Measurements from ENCODE around the gene SLC25A19. TPM values are rescaled to one million over a fixed set of nuclear protein-coding genes. Genes with fewer than 3 reads are reported as not detected.

SLC25A19 gene
- total RNA-seq, 4 donors from 2014 or later: 9.6 to 17.5 (median 15.2) TPM

DNA sequence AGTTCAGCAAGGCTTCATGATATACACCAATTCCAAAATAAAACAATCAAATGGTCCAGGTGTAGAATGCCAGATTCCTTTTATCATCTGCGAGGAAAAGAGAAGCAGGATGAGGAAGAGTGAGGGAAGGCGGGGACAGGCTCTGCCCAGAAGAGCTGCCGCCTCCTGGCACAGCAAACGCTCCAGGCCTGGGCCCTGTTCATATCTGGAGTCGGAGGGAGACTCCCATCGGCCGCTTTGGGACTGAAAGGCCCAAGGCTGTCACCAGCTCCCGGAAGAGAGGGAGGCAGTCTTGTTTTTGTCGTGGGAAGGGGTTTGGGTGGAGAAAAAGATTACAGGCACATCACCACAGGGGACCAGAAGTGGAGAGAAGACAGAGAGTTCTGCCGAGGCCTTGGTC, 29.0 kb upstream of the SLC25A19 start:
- 73% methylated on average over 10 of the region's 10 CpGs for WGBS
- peaks cover 1 to 9% (median 5%) of the 10 kb centered on the region in 4 donors for H3K4me1 ChIP-seq
- peaks cover 19 to 53% (median 44%) of the 10 kb centered on the region in 4 donors for H3K36me3 ChIP-seq
- no peaks in the 10 kb centered on the region for H3K9me3 ChIP-seq
- H3K27me3 ChIP-seq: no peaks in the 10 kb centered on the region
- H3K27ac ChIP-seq (replicated peaks in 1 of 4): peak overlapping the region in 1 of 4 donors; percentile 3
- no peak overlapping the region for H3K4me3 ChIP-seq
- TF ChIP-seq, protein P1, sequence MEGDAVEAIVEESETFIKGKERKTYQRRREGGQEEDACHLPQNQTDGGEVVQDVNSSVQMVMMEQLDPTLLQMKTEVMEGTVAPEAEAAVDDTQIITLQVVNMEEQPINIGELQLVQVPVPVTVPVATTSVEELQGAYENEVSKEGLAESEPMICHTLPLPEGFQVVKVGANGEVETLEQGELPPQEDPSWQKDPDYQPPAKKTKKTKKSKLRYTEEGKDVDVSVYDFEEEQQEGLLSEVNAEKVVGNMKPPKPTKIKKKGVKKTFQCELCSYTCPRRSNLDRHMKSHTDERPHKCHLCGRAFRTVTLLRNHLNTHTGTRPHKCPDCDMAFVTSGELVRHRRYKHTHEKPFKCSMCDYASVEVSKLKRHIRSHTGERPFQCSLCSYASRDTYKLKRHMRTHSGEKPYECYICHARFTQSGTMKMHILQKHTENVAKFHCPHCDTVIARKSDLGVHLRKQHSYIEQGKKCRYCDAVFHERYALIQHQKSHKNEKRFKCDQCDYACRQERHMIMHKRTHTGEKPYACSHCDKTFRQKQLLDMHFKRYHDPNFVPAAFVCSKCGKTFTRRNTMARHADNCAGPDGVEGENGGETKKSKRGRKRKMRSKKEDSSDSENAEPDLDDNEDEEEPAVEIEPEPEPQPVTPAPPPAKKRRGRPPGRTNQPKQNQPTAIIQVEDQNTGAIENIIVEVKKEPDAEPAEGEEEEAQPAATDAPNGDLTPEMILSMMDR (IDR thresholded peaks at IDR 0.05): no peak
- TF ChIP-seq POLR2AphosphoS5 (IDR thresholded peaks at IDR 0.05) (no peak), POLR2A (IDR thresholded peaks at IDR 0.05; ENCODE audit: low read depth) (no peak), EP300 (IDR thresholded peaks at IDR 0.05) (no peak)
- intact Hi-C loops (cut with DNase I): no loop called here
- DNase-seq (ENCODE audit: extremely low spot score): no peak

DNA sequence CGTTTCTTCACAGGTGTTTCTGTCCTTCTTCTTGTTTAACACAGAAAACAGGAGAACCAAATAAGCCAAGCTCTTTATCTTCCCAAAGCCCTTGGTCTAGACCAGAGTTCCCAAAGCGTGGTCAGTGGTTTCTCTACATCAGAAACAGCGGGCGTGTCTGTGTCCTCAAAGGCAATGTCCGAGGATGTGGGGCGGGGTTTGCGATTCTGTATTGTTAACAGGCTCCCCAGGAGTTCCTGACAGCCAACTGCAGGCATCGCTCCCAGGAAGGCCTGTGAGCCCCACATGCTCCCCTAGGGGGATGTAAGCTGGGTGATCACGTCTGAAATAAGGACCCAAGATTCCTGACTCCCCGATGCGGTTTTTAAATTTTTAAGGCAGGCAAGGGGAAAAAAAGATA, 28.4 kb upstream of the SLC25A19 start:
- Histone ChIP-seq H3K27me3 (no peaks in the 10 kb centered on the region), H3K9me3 (no peaks in the 10 kb centered on the region), H3K4me1 (peaks cover 0 to 5% (median under 1%) of the 10 kb centered on the region in 4 donors), H3K4me3 (no peak overlapping the region), H3K36me3 (peaks cover 19 to 52% (median 44%) of the 10 kb centered on the region in 4 donors), H3K27ac (replicated peaks in 1 of 4) (no peak overlapping the region)
- intact Hi-C loops (cut with DNase I): no loop called here
- TF ChIP-seq POLR2AphosphoS5 (IDR thresholded peaks at IDR 0.05) (no peak), POLR2A (IDR thresholded peaks at IDR 0.05; ENCODE audit: low read depth) (no peak), EP300 (IDR thresholded peaks at IDR 0.05) (no peak)
- TF ChIP-seq, protein P1 (IDR thresholded peaks at IDR 0.05): no peak
- WGBS: 71% methylated on average over 11 of the region's 11 CpGs
- no peak for DNase-seq (ENCODE audit: extremely low spot score)

DNA sequence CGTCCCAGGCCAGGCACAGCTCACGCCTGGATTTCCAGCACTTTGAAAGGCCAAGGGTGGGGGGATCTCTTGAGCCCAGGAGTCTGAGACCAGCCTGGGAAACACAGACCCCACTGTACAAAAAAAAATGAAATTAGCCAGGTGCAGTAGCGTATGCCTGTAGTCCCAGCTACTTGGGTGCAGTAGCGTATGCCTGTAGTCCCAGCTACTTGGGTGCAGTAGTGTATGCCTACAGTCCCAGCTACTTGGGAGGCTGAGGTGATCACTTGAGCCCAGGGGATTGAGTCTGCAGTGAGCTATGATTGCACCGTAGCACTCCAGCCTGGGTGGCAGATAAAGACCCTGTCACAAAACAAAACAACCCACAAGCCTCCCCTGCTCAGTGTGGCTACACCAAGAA, 27.0 kb upstream of the SLC25A19 start:
- Histone ChIP-seq H3K27ac (replicated peaks in 1 of 4) (no peak overlapping the region), H3K4me1 (peaks cover 0 to 3% (median 0%) of the 10 kb centered on the region in 4 donors), H3K36me3 (peaks cover 19 to 40% (median 36%) of the 10 kb centered on the region in 4 donors), H3K4me3 (no peak overlapping the region), H3K27me3 (no peaks in the 10 kb centered on the region), H3K9me3 (no peaks in the 10 kb centered on the region)
- no peak for TF ChIP-seq POLR2AphosphoS5 (IDR thresholded peaks at IDR 0.05)
- TF ChIP-seq EP300 (IDR thresholded peaks at IDR 0.05): no peak
- TF ChIP-seq POLR2A (IDR thresholded peaks at IDR 0.05; ENCODE audit: low read depth): no peak
- TF ChIP-seq, protein P1 (IDR thresholded peaks at IDR 0.05): no peak
- no peak for DNase-seq (ENCODE audit: extremely low spot score)
- 74% methylated on average over 5 of the region's 5 CpGs for WGBS
- intact Hi-C loops (cut with DNase I): no loop called here

DNA sequence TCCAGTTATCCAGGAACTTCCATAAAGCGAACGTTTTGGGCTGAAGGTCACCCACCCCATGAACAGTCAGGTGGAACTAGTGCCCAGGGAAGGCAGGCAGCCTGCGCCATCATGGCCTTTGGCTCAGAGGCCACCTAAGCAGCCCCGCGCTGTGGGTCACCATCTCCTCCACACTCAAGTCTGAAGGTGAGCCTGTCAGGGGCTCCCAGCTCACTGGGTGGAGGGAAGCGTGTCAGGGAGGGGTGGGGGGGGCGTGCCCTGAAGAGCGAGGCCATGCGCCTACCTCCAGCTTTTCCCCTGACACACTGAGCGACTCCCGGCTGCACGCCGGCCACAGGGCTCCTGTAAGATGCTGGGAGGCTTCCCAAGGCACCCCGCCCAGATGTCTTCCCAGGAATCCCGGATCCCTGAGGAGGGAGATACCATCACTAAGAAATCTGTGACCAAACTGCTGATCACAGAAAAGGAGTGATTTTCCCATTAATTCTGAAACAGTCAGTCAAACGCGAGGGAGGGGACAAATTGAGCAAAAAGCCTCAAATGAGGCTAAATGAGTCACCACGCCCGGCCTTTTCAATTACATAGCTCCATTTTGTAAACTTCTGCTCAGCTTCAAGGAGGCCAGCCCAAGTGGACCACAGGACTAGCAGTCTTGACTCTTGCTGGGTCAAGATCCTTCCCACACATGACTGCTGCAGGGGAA, 26.5 kb upstream of the SLC25A19 start:
- intact Hi-C loops (cut with DNase I): no loop called here
- Histone ChIP-seq H3K27me3 (no peaks in the 10 kb centered on the region), H3K4me3 (no peak overlapping the region), H3K4me1 (peaks cover 0 to 3% (median 0%) of the 10 kb centered on the region in 4 donors), H3K27ac (replicated peaks in 1 of 4) (peak overlapping the region in 2 of 4 donors; percentile 14 to 48), H3K36me3 (peaks cover 16 to 34% (median 32%) of the 10 kb centered on the region in 4 donors), H3K9me3 (no peaks in the 10 kb centered on the region)
- 70% methylated on average over 9 of the region's 19 CpGs for WGBS
- no peak for DNase-seq (ENCODE audit: extremely low spot score)
- TF ChIP-seq POLR2AphosphoS5 (IDR thresholded peaks at IDR 0.05): no peak

DNA sequence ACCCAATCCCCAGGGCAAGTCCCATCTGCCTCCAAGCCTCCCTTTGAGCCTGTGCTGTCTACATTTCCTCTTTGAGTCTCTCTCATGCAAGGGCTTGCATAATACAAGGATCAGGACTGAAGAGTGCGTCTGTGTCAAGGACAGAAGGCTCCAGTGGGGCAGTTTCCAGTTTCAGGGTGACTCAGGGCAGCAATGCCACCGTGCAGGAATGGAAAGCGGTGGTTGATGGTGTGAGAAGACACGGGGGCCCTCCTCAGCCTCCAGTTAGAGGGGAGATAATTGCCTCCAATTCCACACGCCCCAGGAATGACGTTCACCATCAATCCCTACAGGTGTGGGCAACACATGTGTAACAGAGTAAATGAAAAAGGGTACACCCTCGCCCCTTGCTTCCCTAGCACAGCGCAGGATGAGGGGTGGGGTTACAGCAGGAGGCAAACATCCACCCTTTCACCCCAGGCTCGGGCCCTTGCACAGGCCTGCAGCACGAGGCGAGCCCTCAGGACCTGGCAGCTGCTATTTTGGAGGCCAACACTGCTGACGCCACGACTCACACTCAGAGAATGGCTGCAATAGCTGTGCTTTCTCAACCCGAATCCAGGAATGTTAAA, 24.8 kb upstream of the SLC25A19 start:
- DNase-seq (ENCODE audit: extremely low spot score): no peak
- TF ChIP-seq POLR2AphosphoS5 (IDR thresholded peaks at IDR 0.05) (no peak), EP300 (IDR thresholded peaks at IDR 0.05) (no peak), POLR2A (IDR thresholded peaks at IDR 0.05; ENCODE audit: low read depth) (no peak)
- TF ChIP-seq, protein P1 (IDR thresholded peaks at IDR 0.05): no peak
- peak overlapping the region; percentile 14 to 62 (median 43) for H3K27ac ChIP-seq (replicated peaks in 1 of 4)
- H3K27me3 ChIP-seq: no peaks in the 10 kb centered on the region
- H3K9me3 ChIP-seq: no peaks in the 10 kb centered on the region
- 75% methylated on average over 13 of the region's 14 CpGs for WGBS
- no peak overlapping the region for H3K4me3 ChIP-seq
- peaks cover 0 to 7% (median 3%) of the 10 kb centered on the region in 4 donors for H3K4me1 ChIP-seq
- peaks cover 4 to 19% (median 17%) of the 10 kb centered on the region in 4 donors for H3K36me3 ChIP-seq
- intact Hi-C loops (cut with DNase I): no loop called here
